HEK293 (cell line): ENCODE results near the gene IRF7.
A peak's percentile ranks its signal among the peaks of the same experiment; 100 is the strongest.

ENCODE experiments used
- GLI4 ChIP-seq: fragments of 450-650 bp; formaldehyde crosslinking; IDR thresholded peaks from 2 replicates; pipeline ENCODE4 v1.5.1; 2016; ENCODE audit warnings: missing biosample characterization, missing genetic modification characterization
- KLF16 ChIP-seq: fragments of 450-650 bp; formaldehyde crosslinking; IDR thresholded peaks from 2 replicates; pipeline ENCODE4 v1.5.1; 2017; ENCODE audit warnings: missing biosample characterization, missing genetic modification characterization
- OSR2 ChIP-seq: fragments of 450-650 bp; formaldehyde crosslinking; IDR thresholded peaks from 2 replicates; pipeline ENCODE4 v1.5.1; 2016; ENCODE audit warnings: missing biosample characterization, missing genetic modification characterization
- SP7 ChIP-seq: fragments of 450-650 bp; formaldehyde crosslinking; IDR thresholded peaks from 2 replicates; pipeline ENCODE4 v1.5.1; 2016; ENCODE audit warnings: missing biosample characterization, missing genetic modification characterization
- ZBTB17 ChIP-seq: fragments of 450-650 bp; formaldehyde crosslinking; IDR thresholded peaks from 2 replicates; pipeline ENCODE4 v1.5.1; 2016; ENCODE audit warnings: missing biosample characterization, missing genetic modification characterization
- ZNF121 ChIP-seq: fragments of 450-650 bp; formaldehyde crosslinking; IDR thresholded peaks from 2 replicates; pipeline ENCODE4 v1.5.1; 2016; ENCODE audit warnings: missing biosample characterization, missing genetic modification characterization
- ZNF184 ChIP-seq: fragments of 450-650 bp; IDR thresholded peaks from 2 replicates; pipeline ENCODE4 v1.5.1; 2018; ENCODE audit warnings: missing biosample characterization, mild to moderate bottlenecking, missing genetic modification characterization
- ZNF311 ChIP-seq: fragments of 450-650 bp; formaldehyde crosslinking; IDR thresholded peaks from 2 replicates; pipeline ENCODE4 v1.5.1; 2017; ENCODE audit warnings: missing biosample characterization, missing genetic modification characterization, borderline replicate concordance
- ZNF391 ChIP-seq: fragments of 450-650 bp; formaldehyde crosslinking; IDR thresholded peaks from 2 replicates; pipeline ENCODE4 v1.5.1; 2016; ENCODE audit warnings: low read depth, missing biosample characterization, missing genetic modification characterization, borderline replicate concordance
- ZNF423 ChIP-seq: fragments of 450-650 bp; formaldehyde crosslinking; IDR thresholded peaks from 2 replicates; pipeline ENCODE4 v1.5.1; 2016; ENCODE audit warnings: missing biosample characterization, missing genetic modification characterization
- ZNF510 ChIP-seq: fragments of 450-650 bp; formaldehyde crosslinking; IDR thresholded peaks from 2 replicates; pipeline ENCODE4 v1.5.1; 2018; ENCODE audit warnings: mild to moderate bottlenecking, missing genetic modification characterization, missing biosample characterization; ENCODE audit not compliant: insufficient replicate concordance
- ZNF529 ChIP-seq: fragments of 450-650 bp; formaldehyde crosslinking; IDR thresholded peaks from 2 replicates; pipeline ENCODE4 v1.5.1; 2017; ENCODE audit warnings: missing genetic modification characterization, missing biosample characterization; ENCODE audit not compliant: insufficient replicate concordance
- ZNF585B ChIP-seq: fragments of 450-650 bp; formaldehyde crosslinking; IDR thresholded peaks from 2 replicates; pipeline ENCODE4 v1.5.1; 2016; ENCODE audit warnings: missing biosample characterization, missing genetic modification characterization
- ZNF610 ChIP-seq: fragments of 450-650 bp; formaldehyde crosslinking; IDR thresholded peaks from 2 replicates; pipeline ENCODE4 v1.5.1; 2016; ENCODE audit warnings: missing biosample characterization, missing genetic modification characterization, borderline replicate concordance
- ZNF768 ChIP-seq: fragments of 450-650 bp; formaldehyde crosslinking; IDR thresholded peaks from 2 replicates; pipeline ENCODE4 v1.5.1; 2018; ENCODE audit warnings: missing biosample characterization, mild to moderate bottlenecking, missing genetic modification characterization
- ZNF776 ChIP-seq: fragments of 450-650 bp; formaldehyde crosslinking; IDR thresholded peaks from 2 replicates; pipeline ENCODE4 v1.5.0; 2017; ENCODE audit warnings: missing biosample characterization, missing genetic modification characterization, borderline replicate concordance
- ZNF785 ChIP-seq: fragments of 450-650 bp; formaldehyde crosslinking; IDR thresholded peaks from 2 replicates; pipeline ENCODE4 v1.5.1; 2016; ENCODE audit warnings: missing biosample characterization, missing genetic modification characterization
- ZNF843 ChIP-seq: fragments of 450-650 bp; formaldehyde crosslinking; IDR thresholded peaks from 2 replicates; pipeline ENCODE4 v1.5.1; 2016; ENCODE audit warnings: missing biosample characterization, missing genetic modification characterization
- TF ChIP-seq, protein P1 (sequence below): fragments of 450-650 bp; formaldehyde crosslinking; IDR thresholded peaks from 2 replicates; pipeline ENCODE4 v1.5.1; 2016; ENCODE audit warnings: missing biosample characterization, missing genetic modification characterization
- TF ChIP-seq, protein P2 (sequence below): fragments of 450-650 bp; formaldehyde crosslinking; IDR thresholded peaks from 2 replicates; pipeline ENCODE4 v1.5.1; 2016; ENCODE audit warnings: missing biosample characterization, missing genetic modification characterization
- TF ChIP-seq, protein P3 (sequence below): fragments of 450-650 bp; formaldehyde crosslinking; IDR thresholded peaks from 2 replicates; pipeline ENCODE4 v1.5.1; 2017; ENCODE audit warnings: missing biosample characterization, missing genetic modification characterization
- TF ChIP-seq, protein P4 (sequence below): fragments of 450-650 bp; formaldehyde crosslinking; IDR thresholded peaks from 2 replicates; pipeline ENCODE4 v1.5.1; 2016; ENCODE audit warnings: missing biosample characterization, missing genetic modification characterization
- TF ChIP-seq, protein P5 (sequence below): fragments of 450-650 bp; formaldehyde crosslinking; IDR thresholded peaks from 2 replicates; pipeline ENCODE4 v1.5.1; 2016; ENCODE audit warnings: missing biosample characterization, missing genetic modification characterization
- TF ChIP-seq, protein P6 (sequence below): fragments of 450-650 bp; formaldehyde crosslinking; IDR thresholded peaks from 2 replicates; pipeline ENCODE4 v1.5.1; 2016; ENCODE audit warnings: missing biosample characterization, missing genetic modification characterization, borderline replicate concordance
- TF ChIP-seq, protein P7 (sequence below): fragments of 450-650 bp; formaldehyde crosslinking; IDR thresholded peaks from 2 replicates; pipeline ENCODE4 v1.5.1; 2016; ENCODE audit warnings: missing biosample characterization, missing genetic modification characterization

Gene IRF7

DNA sequence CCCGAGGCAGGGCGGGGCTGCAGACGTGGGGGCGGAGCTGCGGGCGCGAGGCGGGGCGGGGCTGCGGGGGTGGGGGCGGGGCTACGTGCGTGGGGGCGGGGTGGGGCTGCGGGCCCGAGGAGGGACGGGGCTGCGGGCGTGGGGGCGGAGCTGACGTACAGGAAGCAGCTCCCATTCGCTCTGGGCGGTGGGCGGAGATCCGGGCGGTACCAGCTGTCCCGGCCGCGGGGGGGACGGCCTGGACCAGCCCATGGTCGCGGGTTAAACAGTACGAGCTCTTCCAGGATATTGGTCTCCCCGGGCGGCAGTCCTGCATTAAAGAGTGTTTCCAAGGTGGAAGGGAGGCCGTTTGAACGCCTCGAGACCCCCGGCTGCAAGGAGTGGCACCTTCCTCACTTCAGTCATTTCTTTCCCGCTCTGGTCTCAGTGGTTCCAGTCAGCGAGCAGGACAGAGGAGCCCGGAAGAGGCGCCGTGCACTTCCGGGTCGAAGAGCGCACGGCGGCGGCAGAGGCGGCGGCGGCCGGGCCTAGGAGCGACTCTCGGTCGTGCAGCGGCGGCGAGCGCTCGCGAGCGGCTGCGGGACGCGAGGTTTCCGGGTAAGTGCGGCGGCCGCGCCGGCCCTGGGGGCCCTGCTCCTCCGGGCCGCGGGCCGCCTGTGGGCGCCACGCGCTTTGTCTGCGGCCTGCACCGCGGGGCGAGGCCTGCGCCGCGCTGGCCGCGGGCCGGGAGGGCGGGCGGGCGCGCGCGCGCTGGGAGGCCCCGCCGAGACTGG, 39.6 kb downstream of the IRF7 start, which contains the start of gene PHRF1 (continued):
- no peak for TF ChIP-seq ZNF768 (tag by site-specific recombination)
- TF ChIP-seq ZNF776 (tag by site-specific recombination), result no peak
- TF ChIP-seq, protein P1, sequence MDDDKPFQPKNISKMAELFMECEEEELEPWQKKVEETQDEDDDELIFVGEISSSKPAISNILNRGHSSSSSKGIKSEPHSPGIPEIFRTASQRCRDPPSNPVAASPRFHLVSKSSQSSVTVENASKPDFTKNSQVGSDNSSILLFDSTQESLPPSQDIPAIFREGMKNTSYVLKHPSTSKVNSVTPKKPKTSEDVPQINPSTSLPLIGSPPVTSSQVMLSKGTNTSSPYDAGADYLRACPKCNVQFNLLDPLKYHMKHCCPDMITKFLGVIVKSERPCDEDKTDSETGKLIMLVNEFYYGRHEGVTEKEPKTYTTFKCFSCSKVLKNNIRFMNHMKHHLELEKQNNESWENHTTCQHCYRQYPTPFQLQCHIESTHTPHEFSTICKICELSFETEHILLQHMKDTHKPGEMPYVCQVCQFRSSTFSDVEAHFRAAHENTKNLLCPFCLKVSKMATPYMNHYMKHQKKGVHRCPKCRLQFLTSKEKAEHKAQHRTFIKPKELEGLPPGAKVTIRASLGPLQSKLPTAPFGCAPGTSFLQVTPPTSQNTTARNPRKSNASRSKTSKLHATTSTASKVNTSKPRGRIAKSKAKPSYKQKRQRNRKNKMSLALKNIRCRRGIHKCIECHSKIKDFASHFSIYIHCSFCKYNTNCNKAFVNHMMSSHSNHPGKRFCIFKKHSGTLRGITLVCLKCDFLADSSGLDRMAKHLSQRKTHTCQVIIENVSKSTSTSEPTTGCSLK, result no peak
- TF ChIP-seq, protein P2, sequence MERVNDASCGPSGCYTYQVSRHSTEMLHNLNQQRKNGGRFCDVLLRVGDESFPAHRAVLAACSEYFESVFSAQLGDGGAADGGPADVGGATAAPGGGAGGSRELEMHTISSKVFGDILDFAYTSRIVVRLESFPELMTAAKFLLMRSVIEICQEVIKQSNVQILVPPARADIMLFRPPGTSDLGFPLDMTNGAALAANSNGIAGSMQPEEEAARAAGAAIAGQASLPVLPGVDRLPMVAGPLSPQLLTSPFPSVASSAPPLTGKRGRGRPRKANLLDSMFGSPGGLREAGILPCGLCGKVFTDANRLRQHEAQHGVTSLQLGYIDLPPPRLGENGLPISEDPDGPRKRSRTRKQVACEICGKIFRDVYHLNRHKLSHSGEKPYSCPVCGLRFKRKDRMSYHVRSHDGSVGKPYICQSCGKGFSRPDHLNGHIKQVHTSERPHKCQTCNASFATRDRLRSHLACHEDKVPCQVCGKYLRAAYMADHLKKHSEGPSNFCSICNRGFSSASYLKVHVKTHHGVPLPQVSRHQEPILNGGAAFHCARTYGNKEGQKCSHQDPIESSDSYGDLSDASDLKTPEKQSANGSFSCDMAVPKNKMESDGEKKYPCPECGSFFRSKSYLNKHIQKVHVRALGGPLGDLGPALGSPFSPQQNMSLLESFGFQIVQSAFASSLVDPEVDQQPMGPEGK (tag by site-specific recombination), result no peak
- TF ChIP-seq KLF16 (tag by site-specific recombination), result peak; percentile 89
- 0 out of 2 replicates have a peak, but pooled peaks have one; percentile 35 for TF ChIP-seq ZNF184 (tag by site-specific recombination)
- TF ChIP-seq, protein P3, sequence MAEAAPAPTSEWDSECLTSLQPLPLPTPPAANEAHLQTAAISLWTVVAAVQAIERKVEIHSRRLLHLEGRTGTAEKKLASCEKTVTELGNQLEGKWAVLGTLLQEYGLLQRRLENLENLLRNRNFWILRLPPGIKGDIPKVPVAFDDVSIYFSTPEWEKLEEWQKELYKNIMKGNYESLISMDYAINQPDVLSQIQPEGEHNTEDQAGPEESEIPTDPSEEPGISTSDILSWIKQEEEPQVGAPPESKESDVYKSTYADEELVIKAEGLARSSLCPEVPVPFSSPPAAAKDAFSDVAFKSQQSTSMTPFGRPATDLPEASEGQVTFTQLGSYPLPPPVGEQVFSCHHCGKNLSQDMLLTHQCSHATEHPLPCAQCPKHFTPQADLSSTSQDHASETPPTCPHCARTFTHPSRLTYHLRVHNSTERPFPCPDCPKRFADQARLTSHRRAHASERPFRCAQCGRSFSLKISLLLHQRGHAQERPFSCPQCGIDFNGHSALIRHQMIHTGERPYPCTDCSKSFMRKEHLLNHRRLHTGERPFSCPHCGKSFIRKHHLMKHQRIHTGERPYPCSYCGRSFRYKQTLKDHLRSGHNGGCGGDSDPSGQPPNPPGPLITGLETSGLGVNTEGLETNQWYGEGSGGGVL (tag by site-specific recombination), result no peak
- no peak for TF ChIP-seq ZNF785
- TF ChIP-seq, protein P4, sequence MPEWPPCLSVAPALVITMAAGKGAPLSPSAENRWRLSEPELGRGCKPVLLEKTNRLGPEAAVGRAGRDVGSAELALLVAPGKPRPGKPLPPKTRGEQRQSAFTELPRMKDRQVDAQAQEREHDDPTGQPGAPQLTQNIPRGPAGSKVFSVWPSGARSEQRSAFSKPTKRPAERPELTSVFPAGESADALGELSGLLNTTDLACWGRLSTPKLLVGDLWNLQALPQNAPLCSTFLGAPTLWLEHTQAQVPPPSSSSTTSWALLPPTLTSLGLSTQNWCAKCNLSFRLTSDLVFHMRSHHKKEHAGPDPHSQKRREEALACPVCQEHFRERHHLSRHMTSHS (tag by site-specific recombination), result no peak
- TF ChIP-seq OSR2 (tag by site-specific recombination), result no peak
- TF ChIP-seq, protein P5, sequence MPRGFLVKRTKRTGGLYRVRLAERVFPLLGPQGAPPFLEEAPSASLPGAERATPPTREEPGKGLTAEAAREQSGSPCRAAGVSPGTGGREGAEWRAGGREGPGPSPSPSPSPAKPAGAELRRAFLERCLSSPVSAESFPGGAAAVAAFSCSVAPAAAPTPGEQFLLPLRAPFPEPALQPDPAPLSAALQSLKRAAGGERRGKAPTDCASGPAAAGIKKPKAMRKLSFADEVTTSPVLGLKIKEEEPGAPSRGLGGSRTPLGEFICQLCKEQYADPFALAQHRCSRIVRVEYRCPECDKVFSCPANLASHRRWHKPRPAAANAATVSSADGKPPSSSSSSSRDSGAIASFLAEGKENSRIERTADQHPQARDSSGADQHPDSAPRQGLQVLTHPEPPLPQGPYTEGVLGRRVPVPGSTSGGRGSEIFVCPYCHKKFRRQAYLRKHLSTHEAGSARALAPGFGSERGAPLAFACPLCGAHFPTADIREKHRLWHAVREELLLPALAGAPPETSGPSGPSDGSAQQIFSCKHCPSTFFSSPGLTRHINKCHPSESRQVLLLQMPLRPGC (tag by site-specific recombination), result no peak; the same call in 1 of the 2 replicates
- TF ChIP-seq ZNF529 (tag by site-specific recombination), result no peak
- no peak for TF ChIP-seq ZNF510 (tag by site-specific recombination)
- TF ChIP-seq, protein P6, sequence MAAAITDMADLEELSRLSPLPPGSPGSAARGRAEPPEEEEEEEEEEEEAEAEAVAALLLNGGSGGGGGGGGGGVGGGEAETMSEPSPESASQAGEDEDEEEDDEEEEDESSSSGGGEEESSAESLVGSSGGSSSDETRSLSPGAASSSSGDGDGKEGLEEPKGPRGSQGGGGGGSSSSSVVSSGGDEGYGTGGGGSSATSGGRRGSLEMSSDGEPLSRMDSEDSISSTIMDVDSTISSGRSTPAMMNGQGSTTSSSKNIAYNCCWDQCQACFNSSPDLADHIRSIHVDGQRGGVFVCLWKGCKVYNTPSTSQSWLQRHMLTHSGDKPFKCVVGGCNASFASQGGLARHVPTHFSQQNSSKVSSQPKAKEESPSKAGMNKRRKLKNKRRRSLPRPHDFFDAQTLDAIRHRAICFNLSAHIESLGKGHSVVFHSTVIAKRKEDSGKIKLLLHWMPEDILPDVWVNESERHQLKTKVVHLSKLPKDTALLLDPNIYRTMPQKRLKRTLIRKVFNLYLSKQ, result no peak
- no peak for TF ChIP-seq ZNF585B (tag by site-specific recombination)
- 0 out of 2 replicates have a peak, but pooled peaks have one; percentile 60 for TF ChIP-seq ZNF843 (tag by site-specific recombination)
- no peak for TF ChIP-seq ZNF121 (tag by site-specific recombination)
- TF ChIP-seq ZNF610 (tag by site-specific recombination), result no peak
- TF ChIP-seq, protein P7, sequence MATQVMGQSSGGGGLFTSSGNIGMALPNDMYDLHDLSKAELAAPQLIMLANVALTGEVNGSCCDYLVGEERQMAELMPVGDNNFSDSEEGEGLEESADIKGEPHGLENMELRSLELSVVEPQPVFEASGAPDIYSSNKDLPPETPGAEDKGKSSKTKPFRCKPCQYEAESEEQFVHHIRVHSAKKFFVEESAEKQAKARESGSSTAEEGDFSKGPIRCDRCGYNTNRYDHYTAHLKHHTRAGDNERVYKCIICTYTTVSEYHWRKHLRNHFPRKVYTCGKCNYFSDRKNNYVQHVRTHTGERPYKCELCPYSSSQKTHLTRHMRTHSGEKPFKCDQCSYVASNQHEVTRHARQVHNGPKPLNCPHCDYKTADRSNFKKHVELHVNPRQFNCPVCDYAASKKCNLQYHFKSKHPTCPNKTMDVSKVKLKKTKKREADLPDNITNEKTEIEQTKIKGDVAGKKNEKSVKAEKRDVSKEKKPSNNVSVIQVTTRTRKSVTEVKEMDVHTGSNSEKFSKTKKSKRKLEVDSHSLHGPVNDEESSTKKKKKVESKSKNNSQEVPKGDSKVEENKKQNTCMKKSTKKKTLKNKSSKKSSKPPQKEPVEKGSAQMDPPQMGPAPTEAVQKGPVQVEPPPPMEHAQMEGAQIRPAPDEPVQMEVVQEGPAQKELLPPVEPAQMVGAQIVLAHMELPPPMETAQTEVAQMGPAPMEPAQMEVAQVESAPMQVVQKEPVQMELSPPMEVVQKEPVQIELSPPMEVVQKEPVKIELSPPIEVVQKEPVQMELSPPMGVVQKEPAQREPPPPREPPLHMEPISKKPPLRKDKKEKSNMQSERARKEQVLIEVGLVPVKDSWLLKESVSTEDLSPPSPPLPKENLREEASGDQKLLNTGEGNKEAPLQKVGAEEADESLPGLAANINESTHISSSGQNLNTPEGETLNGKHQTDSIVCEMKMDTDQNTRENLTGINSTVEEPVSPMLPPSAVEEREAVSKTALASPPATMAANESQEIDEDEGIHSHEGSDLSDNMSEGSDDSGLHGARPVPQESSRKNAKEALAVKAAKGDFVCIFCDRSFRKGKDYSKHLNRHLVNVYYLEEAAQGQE (tag by site-specific recombination), result 0 out of 2 replicates have a peak, but pooled peaks have one; percentile 22
- no peak for TF ChIP-seq ZNF311 (tag by site-specific recombination)
- peak; percentile 71 for TF ChIP-seq ZBTB17 (tag by site-specific recombination)
- peak; percentile 74 for TF ChIP-seq SP7 (tag by site-specific recombination)
- peak; percentile 69; the same call in 1 of the 2 replicates for TF ChIP-seq ZNF391 (tag by site-specific recombination)
- TF ChIP-seq GLI4 (tag by site-specific recombination), result 0 out of 2 replicates have a peak, but pooled peaks have one; percentile 38
- no peak for TF ChIP-seq ZNF423 (tag by site-specific recombination)
